Measurements from ENCODE around the gene NLRP1.

- no peak for TF ChIP-seq CTCF (conservative IDR thresholded peaks at IDR 0.05; ENCODE audit: low read length)
- no peak for TF ChIP-seq EZH2phosphoT487 (IDR thresholded peaks at IDR 0.05; ENCODE audit: borderline replicate concordance)
Measured at GRCh38 chr17:5488752-5489151, 95.6 kb downstream of the NLRP1 start.

Measured in Loucy (cell line).